Coronary artery (tissue), 2 donors: ENCODE data around the gene EPHA3.

Source experiments
- DNase-seq: peaks from one replicate; pipeline ENCODE4 v3.0.0-alpha.2; 2017; ENCODE audit warnings: low spot score
- H3K27ac ChIP-seq, 2 donors: fragments of 200-600 bp; sonication (generic); one replicate each; pipeline ENCODE4 v1.5.1; 2016 to 2019
- H3K4me3 ChIP-seq: fragments of 200-600 bp; sonication (generic); 2 replicates; pipeline ENCODE4 v1.5.1; 2016; ENCODE audit warnings: mild to moderate bottlenecking, moderate library complexity
- TF ChIP-seq, protein P1 (sequence below): fragments of 200-600 bp; sonication (generic); IDR thresholded peaks from one replicate; pipeline ENCODE4 v1.5.1; 2019; ENCODE audit warnings: antibody characterized with exemption

Gene EPHA3

DNA sequence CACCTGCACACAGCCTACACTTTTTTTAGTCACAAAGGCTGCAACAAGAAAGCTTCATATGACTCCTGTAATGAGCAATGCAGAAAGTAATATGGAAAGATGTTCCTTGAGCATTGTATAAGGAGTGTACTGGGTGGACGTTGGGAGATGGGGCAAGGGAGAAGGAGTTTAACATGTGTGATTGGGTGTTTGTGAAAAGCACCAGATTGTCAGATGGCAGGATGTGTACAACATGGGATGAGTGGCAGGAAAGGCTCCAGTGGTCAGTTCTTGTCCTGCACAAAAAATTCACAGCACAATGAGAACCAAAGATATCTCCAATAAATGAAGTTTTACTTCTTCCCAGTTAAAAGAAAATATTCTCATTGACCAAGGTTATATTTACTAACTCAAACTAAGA, 255.1 kb downstream of the EPHA3 start:
- no peak overlapping the region for H3K4me3 ChIP-seq
- TF ChIP-seq, protein P1, sequence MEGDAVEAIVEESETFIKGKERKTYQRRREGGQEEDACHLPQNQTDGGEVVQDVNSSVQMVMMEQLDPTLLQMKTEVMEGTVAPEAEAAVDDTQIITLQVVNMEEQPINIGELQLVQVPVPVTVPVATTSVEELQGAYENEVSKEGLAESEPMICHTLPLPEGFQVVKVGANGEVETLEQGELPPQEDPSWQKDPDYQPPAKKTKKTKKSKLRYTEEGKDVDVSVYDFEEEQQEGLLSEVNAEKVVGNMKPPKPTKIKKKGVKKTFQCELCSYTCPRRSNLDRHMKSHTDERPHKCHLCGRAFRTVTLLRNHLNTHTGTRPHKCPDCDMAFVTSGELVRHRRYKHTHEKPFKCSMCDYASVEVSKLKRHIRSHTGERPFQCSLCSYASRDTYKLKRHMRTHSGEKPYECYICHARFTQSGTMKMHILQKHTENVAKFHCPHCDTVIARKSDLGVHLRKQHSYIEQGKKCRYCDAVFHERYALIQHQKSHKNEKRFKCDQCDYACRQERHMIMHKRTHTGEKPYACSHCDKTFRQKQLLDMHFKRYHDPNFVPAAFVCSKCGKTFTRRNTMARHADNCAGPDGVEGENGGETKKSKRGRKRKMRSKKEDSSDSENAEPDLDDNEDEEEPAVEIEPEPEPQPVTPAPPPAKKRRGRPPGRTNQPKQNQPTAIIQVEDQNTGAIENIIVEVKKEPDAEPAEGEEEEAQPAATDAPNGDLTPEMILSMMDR = no peak
- DNase-seq = no peak
- H3K27ac ChIP-seq = no peak overlapping the region

GRCh38 chr3:89363171-89363570, 255.8 kb downstream of the EPHA3 start:
- TF ChIP-seq, protein P1 = no peak
- DNase-seq = no peak

DNA sequence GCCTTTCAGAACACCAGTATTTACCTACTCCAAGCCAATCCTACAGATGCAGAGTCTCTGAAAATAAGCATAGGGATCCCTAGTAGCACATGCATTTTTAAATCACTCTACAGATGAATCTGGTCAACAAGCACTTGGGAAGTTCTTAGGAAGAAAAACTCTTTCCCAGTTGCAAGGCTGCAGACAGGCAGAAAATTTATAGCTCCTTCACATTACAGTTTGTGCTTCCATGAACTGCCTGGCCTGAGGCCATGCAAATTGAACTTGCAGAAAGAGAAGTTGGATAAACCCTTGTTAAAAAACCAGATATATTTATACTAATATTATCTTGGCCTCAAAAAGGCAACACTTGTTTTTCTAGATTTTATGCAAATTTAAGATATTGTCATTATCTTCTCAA, 256.9 kb downstream of the EPHA3 start:
- TF ChIP-seq, protein P1 = no peak
- no peak overlapping the region for H3K27ac ChIP-seq
- no peak for DNase-seq
- no peak overlapping the region for H3K4me3 ChIP-seq

More at GRCh38 chr3:89363171-89363570, 255.8 kb downstream of the EPHA3 start:
- no peak overlapping the region for H3K27ac ChIP-seq
- H3K4me3 ChIP-seq = no peak overlapping the region

- Histone ChIP-seq H3K27ac (no peak overlapping the region), H3K4me3 (no peak overlapping the region)
- DNase-seq = no peak
- TF ChIP-seq, protein P1 = no peak
Measured at GRCh38 chr3:89367166-89367565, 259.7 kb downstream of the EPHA3 start.

DNA sequence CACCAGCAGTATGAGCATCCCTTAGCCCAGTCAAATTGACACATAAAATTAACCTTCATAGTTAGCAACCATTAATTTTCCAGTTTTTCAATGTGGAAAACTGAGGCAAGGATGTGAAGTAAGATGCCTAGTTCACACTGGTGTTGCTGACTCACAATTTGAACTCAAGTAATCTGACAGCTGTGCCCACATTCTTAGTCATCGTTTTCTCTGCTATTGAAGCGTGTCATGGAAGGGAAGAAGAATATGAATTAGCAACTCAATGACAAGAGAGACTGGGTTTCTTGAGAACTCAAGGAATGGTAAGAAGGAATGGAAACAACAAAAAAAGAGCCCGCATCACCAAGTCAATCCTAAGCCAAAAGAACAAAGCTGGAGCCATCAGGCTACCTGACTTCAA, 261.4 kb downstream of the EPHA3 start:
- Histone ChIP-seq H3K4me3 (no peak overlapping the region), H3K27ac (no peak overlapping the region)
- TF ChIP-seq, protein P1 = no peak
- no peak for DNase-seq

- TF ChIP-seq, protein P1 = no peak
- no peak overlapping the region for H3K4me3 ChIP-seq
- H3K27ac ChIP-seq = no peak overlapping the region
- no peak for DNase-seq
Measured at GRCh38 chr3:89372456-89372855, 265.0 kb downstream of the EPHA3 start.

DNA sequence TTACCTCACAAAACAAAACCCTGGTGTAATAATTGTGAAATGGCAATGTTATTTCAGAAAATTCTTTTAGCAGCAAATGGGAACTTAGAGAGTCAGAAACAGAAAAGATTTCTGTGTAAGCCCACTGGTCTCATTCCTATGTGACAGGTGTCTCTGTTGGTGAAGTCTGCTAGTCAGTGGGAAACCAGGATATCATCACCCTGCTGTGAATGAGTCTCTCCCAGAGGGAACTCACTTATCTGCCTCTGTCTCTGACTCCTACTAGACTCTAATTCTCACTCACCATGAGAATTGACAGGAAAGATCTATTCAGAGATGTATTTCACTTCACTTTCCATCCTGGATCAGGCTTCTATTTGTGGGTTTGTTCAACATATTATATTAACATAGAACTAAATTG, 266.0 kb downstream of the EPHA3 start:
- TF ChIP-seq, protein P1 = no peak
- no peak overlapping the region for H3K27ac ChIP-seq
- DNase-seq = no peak
- H3K4me3 ChIP-seq = no peak overlapping the region
